ENCODE data around the gene TBX6.
"Not testable (repeated sequence)": the region's sequence is repeated elsewhere in the genome, so short reads cannot be mapped to it uniquely, and the experiment has no call there.

Gene TBX6

GRCh38 chr16:30091474-30092372 is at the start of gene TBX6:
Gene TBX6 (minus strand): TSS chr16:30091924. CDS start chr16:30091193, 731 bp downstream.
- DNase-seq, result peak; percentile 91

GRCh38 chr16:30139583-30140481 is 48.1 kb upstream of the TBX6 start:
- DNase-seq, result no peak

GRCh38 chr16:30137897-30138296 is 46.2 kb upstream of the TBX6 start:
- DNase-seq, result no peak

GRCh38 chr16:30136971-30137605 is 45.4 kb upstream of the TBX6 start:
- DNase-seq, result no peak

GRCh38 chr16:30132591-30132990 is 40.9 kb upstream of the TBX6 start:
- DNase-seq, result no peak

- no peak for DNase-seq
Measured at GRCh38 chr16:30131869-30132475, 40.2 kb upstream of the TBX6 start.

GRCh38 chr16:30127993-30128392 is 36.3 kb upstream of the TBX6 start:
- DNase-seq, result no peak

GRCh38 chr16:30125690-30126089 is 34.0 kb upstream of the TBX6 start:
- not testable (repeated sequence) for DNase-seq

- no peak for DNase-seq
Measured at GRCh38 chr16:30124985-30125379, 33.3 kb upstream of the TBX6 start.

GRCh38 chr16:30122604-30123160 is 31.0 kb upstream of the TBX6 start:
- peak; percentile 7 for DNase-seq

- DNase-seq, result no peak
Measured at GRCh38 chr16:30121741-30122571, 30.2 kb upstream of the TBX6 start.

GRCh38 chr16:30120340-30121105 is 28.8 kb upstream of the TBX6 start:
- DNase-seq, result no peak

- no peak for DNase-seq
Measured at GRCh38 chr16:30119428-30119827, 27.7 kb upstream of the TBX6 start.

- no peak for DNase-seq
Measured at GRCh38 chr16:30117768-30118167, 26.0 kb upstream of the TBX6 start.

GRCh38 chr16:30116291-30117207 is 24.8 kb upstream of the TBX6 start:
- DNase-seq, result no peak

GRCh38 chr16:30115238-30115637 is 23.5 kb upstream of the TBX6 start:
- no peak for DNase-seq

- DNase-seq, result not testable (repeated sequence)
Measured at GRCh38 chr16:30114833-30115232, 23.1 kb upstream of the TBX6 start.

- DNase-seq, result no peak
Measured at GRCh38 chr16:30114411-30114810, 22.7 kb upstream of the TBX6 start.

- no peak for DNase-seq
Measured at GRCh38 chr16:30113711-30114333, 22.1 kb upstream of the TBX6 start.

All from activated CD4-positive, alpha-beta T cell treated with anti-CD3 and anti-CD28 coated beads, Interleukin-2, amount 50 U/mL, for 1 hour (primary cell).